ENCODE results near the gene CATSPERD.

Gene CATSPERD

GRCh38 chr19:5687360-5688198 is 32.9 kb upstream of the CATSPERD start:
- TF ChIP-seq CTCF (IDR thresholded peaks at IDR 0.05) = peak; percentile 34

- peak; percentile 96 for TF ChIP-seq CTCF (IDR thresholded peaks at IDR 0.05)
Measured at GRCh38 chr19:5690125-5690954, 30.1 kb upstream of the CATSPERD start, which contains the start of gene RPL36. TSS of gene RPL36 (plus strand) at chr19:5690295. CDS start at chr19:5690508, 213 bp downstream.

- TF ChIP-seq CTCF (IDR thresholded peaks at IDR 0.05) = no peak
Measured at GRCh38 chr19:5690955-5691821, 29.2 kb upstream of the CATSPERD start.

GRCh38 chr19:5691822-5692722 is 28.4 kb upstream of the CATSPERD start:
- no peak for TF ChIP-seq CTCF (IDR thresholded peaks at IDR 0.05)

- TF ChIP-seq CTCF (IDR thresholded peaks at IDR 0.05) = no peak
Measured at GRCh38 chr19:5692723-5693194, 27.7 kb upstream of the CATSPERD start.

- TF ChIP-seq CTCF (IDR thresholded peaks at IDR 0.05) = no peak
Measured at GRCh38 chr19:5693195-5694166, 27.0 kb upstream of the CATSPERD start.
